CD4-positive, alpha-beta T cell treated with Interleukin-1 beta for 1 hour (primary cell): ENCODE data around the gene OPTN.
"Not testable (repeated sequence)": the region's sequence is repeated elsewhere in the genome, so short reads cannot be mapped to it uniquely, and the experiment has no call there.

Source experiments
- DNase-seq, 2 donors: peaks; one replicate each; pipeline ENCODE4 v3.0.0-alpha.2; 2020 to 2022

Gene OPTN

DNA sequence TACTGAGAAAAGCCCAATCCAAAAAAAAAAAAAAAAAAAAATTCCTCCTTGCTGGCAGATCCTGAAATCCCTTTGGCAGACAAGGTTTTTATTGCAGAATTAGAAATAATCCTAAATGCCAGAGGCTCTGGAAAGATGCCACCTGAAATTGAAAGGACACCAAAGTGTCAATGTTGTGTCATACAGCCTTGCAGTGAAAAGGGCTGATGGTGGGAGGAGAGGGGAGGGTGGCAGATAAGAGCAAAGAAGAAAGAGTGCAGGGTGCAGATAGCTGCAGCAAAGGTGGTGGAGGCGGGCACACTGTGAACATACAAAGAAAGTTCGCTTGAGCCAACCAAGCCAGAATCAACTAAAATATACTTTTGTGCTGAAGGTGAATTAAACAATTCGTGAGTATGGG lies 8.2 kb upstream of the OPTN start:
- no peak for DNase-seq

DNA sequence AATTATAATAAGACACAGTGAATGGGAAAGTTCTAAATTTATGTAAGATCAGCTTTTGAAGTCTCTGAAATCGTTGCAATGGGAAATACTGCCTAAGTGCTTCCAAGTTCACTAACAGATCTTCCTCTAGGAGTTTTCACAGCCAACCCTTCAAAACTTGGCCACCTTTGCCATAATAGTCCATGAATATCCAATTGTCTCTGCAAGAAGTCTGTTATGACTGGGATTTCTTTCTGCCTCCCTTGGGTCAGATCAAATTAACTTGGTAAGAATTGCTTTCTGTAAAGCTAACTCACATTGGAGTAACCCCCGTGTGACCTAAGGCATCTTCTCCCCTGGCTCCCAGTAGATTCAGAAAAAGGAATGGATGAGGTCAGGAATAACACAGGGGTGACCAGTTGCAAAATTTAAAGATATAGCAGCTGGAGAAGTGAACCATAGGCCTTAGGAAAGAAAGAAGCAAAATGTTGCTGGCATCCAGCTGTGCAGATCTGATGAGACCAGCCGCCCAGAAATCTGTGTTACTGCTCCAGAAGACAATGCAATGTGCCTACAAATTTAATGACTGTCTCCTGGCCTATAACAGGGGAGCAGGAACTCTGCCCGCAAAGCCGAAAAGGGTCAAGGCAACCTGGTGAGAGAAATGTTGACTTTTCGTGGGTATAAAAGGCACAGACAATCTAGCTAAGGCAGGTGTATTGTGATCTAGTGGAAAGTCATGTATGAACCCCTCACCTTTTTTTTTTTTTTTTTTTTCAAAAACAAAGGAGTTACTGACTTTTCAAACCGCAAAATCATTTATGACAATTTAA lies 7.5 kb upstream of the OPTN start:
- no peak for DNase-seq

DNA sequence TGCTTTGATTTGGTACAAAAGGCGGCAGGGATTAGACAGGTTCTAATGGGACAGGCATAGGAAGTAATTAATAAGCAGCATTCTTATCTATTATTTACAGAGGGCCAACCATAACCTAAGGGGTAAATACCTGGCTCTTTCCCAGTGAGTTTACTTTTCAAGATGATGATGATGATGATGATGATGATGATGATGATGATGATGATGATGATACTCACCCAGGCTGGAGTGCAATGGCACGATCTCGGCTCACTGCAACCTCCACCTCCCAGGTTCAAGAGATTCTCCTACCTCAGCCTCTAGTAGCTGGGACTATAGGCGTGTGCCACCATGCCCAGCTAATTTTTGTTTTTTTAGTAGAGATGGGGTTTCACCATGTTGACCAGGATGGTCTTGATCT lies 5.9 kb upstream of the OPTN start:
- DNase-seq: not testable (repeated sequence)

DNA sequence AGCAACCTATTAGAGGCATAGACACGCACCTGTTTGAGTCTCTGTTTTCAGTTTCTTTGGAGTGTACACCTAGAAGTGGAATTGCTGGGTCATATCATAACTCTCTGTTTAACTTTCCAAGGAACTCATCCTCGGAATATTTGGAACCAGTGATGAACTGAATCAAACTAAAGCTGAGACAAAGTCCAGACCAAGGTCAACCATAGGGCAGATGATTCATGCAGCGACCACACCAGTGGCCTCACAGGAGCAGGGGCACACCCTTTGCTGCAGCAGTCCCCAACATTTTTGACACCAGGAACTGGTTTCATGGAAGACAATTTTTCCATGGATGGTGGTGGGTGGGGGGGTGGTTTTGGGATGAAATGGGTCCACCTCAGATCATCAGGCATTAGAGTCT lies 4.9 kb upstream of the OPTN start:
- DNase-seq: no peak

DNA sequence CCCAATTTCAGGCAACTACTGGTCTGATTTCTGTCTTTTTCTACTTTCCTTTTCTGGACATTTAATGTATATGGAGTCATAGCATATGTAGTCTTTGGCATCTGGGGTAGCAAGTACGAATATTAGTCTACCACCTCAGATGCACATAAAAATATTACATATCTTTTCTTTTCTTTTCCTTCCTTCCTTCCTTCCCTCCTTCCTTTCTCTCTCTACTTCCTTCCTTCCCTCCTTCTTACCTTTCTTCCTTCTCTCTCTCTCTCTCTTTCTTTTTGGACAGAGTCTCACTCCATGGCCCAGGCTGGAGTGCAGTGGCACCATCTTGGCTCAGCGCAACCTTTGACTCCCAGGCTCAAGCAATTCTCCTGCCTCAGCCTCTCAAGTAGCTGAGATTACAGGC lies 4.0 kb upstream of the OPTN start:
- DNase-seq: no peak

DNA sequence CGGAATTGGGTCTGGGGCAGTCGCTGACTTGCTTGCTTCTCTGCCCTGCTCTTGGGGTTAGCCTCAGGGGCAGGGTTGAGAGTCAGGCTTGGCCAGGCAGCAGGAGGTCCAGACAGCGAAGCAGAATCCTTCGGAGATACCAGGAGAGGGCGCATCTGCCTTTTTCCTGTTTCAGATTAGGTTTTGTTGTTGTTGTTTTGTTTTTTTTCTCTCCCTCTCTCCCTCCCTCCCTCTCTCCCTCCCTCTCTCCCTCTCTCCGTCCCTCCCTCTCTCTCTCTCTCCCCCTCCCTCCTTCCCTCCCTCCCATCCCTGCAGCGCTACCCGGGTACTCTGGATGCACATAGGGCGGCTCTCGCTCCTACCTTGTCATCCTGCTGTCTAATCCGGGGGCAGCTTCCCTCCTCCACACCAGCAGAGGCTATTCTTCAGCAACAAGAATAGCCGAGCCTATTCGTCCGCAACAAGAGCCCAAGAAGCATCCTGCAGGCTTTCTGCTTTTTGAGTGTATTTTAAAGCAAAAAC lies 758 bp upstream of the OPTN start:
- DNase-seq: peak; percentile 53 to 70

DNA sequence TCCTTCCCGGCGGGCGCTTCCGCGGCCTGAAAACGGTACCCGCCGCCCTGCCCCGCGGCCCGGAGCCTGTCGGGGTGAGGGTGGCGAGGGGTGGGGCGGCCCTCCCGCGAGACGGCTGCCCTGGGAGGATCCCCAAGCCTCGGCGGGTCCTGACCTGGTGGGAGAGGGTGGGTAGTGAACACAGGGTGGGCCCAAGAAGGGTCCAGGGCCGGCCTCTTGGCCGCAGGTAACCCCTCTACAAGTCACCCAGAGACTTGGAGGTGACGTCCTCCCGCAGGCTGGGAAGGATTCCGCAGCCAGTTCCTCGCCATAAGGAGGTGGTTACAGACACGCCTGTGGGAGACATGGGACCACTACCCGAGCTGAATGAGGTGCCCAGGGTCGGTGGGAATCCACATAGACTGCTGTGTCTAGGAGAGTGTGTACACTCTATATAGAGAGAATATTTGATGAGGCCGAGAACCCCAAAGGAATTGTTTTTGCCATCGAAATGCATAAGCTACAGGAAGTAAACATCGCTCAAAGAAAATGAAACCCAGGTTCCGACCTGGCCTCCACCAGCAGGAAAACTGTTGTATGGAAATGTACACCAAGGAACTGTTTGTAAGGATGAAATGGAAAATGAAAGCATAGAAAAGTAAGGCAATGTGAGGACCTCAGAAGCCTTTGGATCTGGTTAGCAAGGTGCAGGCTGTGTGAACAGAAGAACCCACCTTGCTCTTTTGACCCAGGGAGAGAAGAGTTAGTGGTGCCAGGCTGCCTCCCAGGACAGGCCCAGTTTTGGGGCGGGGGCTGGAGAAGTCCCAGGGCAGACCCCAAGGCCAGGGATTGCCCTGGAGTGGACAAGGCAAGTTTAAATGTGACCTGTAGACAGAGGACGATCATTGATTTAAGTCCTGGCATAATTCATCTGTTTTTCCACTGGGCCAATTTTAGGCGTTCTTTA lies 659 bp downstream of the OPTN start:
- DNase-seq: peak; percentile 6 to 26

DNA sequence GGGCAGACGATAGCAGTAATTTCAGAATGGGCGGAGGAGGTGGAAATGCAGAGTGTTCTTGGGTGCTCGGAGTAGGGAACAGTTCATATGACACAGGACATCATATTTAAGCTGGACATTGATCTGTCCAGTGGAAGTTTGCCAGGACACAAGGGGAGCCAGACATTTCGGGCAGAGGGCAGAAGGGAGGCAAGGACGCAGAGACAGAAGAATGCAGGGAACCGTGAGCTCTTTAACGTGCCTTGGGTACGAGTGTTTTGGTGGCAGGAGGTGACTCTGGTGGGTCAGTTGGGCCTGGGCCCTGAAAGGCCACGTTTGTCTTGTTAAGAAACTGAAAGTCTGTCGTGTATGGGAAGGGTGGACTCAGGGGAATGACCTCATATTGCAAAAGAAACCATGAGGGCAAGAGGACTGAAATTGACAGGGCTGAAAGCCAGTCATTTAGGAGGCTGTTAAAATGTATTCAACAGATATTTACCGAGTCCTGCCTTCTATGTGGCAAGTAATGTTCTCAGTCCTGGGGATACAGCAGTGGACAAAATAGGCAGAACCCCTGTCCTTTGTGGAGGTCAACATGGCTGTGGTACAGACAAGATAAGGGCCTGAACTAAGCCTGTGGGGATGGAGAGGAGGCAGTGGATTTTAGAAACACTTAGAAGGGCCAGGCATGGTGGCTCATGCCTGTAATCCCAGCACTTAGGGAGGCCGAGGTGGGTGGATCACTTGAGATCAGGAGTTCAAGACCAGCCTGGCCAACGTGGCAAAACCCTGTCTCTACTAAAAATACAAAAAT lies 2.2 kb downstream of the OPTN start:
- DNase-seq: no peak

DNA sequence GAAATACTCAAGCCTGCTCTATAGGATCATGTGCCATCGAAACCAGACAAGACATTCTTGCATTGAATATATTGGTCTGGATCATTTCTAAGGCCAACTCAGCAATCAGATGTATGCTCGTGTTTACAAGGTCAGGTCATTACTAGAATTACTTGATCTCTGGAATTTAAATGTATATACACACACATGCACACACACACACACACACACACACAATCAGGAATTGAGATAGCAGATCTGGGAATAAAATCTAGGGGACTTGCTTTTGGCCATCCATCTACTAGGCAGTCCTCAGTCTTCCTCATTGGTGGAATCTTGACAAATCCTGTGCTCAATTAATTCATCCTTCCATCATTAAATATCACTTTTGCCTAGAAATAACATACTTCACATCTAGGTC lies 3.6 kb downstream of the OPTN start:
- no peak for DNase-seq

DNA sequence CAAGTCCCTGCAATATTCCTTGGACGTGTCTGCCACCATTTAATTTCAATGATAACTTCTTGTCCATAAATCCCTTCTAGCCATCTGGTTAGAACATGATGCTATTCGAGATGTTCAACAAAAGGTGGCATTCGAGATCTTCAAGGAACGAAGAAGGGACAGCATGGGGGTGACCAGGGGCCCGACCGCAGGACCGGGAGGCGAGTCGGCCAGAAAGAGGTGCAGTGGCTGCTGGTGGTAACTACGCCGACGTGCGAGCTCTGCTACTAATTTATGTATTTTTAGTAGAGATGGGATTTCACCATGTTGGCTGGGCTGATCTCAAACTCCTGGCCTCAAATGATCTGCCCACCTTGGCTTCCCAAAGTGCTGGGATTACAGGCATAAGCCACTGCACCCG lies 4.7 kb downstream of the OPTN start:
- no peak for DNase-seq

DNA sequence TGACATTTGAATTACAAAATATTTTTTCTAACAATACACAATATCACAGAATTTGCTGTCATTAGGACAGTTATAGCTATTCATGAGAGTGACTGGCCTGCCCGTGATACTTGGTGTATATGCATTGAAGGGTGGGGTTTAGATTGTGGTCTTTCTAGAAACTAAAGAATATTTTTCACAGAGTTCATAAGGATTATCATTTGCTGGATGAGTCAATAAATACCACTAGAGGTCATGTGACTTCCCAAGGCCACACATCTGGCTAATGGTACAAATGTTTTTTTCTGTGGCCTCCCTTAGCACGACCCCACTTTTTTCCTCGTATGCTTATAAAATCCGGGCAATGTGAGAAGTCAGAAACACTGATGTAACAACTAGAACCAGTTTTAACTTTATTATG lies 5.2 kb downstream of the OPTN start:
- DNase-seq: no peak

DNA sequence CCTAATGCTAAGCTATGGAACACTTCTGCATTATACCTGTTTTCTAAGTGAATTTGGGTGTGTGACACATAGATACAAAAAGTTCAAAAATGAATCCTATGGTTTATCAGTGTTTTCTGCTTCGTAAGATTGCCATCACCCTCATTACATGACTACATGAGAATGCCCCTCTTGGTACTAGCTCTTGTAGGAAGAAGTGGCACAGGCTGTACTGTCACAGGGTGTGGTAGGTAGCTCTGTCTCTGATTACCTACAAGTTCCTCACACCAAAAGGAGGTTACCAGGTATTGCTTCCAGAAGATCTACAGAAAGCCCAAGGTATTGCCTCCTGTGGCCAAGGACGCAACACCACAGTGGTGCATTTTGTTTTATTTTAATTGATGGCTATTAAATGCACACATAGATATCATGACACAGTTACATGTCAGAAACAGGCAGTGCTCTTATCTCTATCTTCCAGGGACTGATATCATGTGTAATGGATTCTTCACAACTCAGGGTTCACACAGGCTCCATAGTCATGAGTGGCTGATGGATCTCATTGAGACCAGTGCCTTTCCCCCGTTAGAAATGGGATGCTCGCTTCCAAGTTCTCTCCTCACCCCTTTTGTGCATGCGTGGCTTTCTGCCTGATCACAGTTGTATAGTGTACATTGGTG lies 6.6 kb downstream of the OPTN start:
- DNase-seq: no peak

DNA sequence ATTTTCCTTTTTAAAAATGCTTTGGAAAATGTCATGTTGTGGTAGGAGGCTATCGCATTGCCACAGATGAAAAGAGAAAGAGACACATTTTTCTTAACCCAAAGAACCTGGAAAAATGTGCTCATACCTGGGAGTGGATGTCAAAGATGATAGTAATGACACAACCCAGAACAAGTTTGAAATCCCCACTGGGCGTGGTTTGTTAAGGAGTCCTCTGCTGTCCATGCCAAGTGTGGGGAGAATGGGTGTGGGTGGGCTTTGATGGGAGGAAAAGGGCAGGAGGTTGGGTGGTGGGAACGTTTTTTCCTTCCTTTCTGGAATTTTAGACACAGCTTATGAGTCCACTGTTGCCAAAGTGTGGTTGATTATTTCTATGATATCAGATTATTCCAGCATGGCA lies 10.9 kb downstream of the OPTN start:
- DNase-seq: no peak

DNA sequence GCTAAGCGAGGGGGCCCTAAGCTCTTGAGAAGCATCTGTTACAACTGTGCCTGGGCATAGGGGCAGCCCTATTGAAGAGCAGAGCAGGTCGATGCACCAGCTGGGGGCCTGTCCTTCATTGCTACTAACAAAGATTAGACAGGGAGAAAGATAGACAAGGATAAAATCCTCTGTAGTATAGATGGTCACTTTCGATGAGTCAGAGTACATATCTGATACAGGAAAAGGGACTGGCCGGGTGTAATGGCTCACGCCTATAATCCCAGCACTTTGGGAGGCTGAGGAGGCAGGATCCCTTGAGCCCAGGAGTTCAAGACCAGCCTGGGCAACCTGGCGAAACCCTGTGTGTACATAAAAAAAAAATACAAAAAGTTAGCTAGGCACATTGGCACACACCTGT lies 13.6 kb downstream of the OPTN start:
- no peak for DNase-seq

DNA sequence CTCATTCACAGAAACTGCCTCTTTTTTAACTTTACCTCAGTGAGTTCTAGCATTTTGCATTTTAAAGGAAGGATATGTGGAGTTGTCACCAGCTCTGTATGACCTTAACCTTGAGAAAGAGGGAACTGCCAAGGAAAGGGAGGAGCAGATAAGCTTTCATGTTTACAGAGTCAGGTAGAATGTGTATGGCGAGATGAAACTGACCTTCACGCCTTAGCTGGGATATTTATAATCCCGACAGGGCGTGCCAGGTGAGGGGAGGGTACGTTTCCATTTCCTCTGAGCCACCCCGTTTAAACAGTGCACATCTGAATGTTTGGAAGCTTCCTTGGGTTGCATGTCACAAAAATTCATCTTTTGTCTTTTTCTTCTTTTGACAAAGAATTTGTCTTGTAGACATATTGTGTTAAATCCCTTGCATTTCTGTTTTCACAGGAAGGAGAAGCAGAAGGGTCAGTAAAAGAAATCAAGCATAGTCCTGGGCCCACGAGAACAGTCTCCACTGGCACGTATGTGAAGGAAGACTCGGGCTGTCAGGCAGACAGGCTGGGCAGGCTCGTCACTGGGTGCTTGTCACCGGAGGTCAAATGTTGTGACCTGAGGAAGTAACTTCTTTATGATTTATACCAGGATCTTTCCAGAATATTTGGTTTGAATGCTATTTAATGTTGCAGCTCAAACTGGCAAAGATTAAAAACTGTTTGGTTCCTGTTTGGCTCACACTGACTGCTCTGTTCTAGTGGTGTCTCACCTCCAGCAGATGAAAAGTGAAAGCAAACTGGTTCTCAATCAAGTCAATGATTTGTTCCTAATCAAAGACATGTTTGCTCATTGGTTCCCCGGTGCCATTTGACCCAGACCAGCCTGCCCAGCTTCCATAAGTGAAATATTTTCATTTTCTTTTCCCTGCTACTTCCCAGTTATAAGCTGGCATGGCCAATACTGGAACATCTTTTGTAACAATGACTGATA lies 16.2 kb downstream of the OPTN start:
- peak in 1 of 2 donors; percentile 50 for DNase-seq

DNA sequence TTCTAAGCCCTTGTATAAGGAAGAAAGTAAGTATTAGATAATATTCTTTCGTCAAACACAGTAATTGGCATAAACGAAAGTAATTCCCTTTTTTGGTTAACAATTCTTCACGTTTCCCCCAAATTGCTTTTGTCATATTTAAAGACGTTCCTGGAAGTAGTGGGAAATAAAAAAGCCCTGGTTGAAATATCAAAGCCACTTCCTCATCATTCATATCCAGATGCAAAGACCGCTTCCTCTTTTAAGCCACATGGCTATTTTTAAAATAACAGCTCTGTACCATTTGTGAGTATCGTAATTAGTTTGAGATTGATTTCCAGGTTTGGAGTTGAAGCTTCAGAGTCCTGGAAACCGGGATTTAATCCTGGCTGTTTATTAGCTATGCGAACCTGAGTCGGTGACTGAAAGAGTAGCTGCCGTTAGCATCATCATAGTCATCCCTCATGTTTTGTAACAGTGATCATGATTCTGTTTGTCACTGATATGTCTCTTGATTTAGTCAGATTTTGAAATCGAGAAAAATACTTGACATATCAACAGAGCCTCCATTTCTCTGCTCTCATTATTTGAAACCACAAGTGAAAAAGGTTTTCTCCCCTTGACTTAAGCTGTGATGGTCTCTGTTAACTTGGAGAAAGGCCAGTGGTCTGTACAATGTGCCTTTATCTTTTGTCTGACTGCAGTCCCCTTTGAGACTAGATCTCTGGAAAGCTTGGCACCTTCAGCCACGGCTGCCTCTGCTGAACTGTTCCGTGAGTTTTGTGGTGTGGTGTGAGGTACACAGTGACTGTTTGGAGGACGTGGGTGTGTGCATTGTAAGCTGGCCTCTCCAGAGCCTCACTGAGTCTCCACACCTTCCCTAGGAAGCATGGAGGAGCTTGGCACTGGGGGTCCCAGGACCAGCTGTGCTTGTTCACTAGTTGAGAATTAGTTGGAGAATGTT lies 18.1 kb downstream of the OPTN start:
- DNase-seq: no peak

DNA sequence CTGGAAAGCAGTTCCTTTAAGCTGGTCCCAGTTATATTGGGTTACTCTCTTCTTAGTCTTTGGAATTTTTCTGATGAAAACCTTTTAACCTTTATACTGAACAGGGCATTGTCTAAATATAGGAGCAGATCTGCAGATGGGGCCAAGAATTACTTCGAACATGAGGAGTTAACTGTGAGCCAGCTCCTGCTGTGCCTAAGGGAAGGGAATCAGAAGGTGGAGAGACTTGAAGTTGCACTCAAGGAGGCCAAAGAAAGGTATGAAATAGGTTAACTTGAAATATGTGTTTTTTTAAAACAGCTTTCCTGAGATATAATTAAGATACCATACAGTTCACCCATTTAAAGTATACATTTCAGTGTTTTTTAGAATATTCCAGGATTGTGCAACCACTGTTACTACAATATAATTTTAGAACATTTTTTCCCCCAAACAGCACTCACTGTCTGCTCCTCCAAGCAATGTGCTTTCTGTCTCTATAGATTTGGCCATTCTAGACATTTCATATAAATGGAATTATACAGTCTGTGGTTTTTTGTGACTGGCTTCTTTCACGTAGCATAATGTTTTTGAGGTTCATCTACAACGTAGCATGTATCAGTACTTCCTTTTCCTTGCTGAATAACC lies 18.9 kb downstream of the OPTN start:
- no peak for DNase-seq

DNA sequence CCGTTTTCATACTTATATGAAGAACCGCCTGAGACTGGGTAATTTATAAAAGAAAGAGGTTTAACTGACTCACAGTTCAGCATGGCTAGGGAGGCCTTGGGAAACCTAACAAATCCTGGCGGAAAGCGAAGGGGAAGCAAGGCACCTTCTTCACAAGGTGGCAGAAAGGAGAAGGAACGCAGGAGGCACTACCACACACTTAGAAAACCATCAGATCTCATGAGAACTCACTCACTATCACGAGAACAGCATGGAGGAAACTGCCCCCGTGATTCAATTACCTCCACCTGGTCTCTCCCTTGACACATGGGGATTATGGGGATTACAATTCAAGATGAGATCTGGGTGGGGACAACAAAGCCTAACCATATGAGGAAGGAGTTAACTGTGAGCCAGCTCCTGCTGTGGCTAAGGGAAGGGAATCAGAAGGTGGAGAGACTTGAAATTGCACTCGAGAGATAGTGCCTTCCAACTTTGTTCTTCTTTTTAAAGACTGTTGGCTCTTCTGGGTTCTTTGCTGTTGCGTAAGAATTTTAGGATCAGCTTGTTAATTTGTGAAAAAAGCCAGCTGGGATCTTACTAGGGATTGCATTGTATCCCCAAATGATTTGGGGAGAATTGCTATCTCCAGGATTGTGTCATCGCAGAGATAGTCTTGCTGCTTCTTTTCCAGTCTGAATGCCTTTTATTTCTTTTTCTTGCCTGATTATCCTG lies 21.0 kb downstream of the OPTN start:
- no peak for DNase-seq

DNA sequence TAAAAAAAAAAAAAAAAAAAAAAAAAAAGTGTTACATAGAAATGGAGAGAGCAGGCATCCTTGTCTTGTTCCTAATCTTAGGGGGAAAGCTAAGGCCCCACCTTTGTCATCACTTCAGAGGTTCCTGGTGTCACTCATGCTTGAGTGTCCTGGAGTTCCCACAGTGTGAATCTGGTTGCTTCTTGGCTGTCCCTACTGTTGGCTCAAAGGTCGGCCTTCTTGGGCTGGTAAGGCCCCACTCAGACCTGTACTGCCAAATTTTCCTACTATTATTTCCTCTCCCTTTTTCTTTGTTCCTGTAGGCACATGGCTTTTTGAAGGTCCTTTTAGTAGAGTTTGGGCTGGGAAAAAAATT lies 21.5 kb downstream of the OPTN start:
- no peak for DNase-seq
